HG03025 (cell line): ENCODE results near the gene SPACA5.
"Not testable (repeated sequence)": the region's sequence is repeated elsewhere in the genome, so short reads cannot be mapped to it uniquely, and the experiment has no call there.

Experiments used
- ATAC-seq: cut with Tn5 transposase; IDR thresholded peaks from one replicate; pipeline ENCODE4 v1.9.1; 2021; ENCODE audit warnings: mild to moderate bottlenecking, moderate library complexity; ENCODE audit not compliant: unreplicated experiment, low FRiP score

Gene SPACA5

DNA sequence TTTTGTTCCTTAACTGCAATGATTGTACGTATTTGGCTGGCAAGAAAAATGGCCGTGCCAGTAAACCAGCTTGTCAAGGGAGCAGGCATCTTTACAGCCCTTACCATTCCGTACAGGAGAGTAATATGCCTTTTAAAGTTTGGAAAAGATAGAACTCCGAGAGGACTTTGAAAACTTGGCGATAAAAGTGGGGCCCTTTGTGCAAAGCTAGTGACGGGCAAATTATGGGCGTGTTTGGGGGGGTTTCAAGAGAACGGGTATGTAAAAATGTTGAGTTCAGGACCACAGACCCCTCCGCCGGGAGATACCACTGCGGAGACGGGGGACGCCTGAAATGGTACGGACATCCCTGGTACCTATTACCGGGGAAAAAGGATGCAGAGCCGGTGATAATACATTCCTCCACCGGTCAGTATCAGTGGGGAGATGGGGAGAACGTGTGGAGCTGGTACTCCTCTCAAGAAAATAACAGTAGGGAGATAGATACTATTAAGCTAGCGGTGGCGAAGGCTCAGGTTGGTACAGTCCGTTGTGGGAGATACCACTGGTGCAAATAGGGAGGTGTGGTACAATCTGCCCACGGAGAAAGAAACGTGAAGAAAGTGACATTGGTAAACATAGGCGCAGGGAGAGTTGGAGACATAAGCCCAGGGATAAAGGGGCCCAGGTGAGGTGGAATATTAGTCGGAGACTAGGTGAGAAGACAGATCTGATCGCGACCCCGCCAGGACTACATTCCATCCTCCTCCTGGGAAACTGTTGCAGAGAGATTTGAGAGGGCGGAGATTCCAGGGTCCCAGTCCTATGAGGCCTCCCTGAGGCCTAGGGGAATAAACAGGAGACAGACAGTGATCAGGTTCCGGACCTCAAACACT lies 14.5 kb downstream of the SPACA5 start:
- no peak for ATAC-seq

- ATAC-seq, result no peak
Measured at GRCh38 chrX:48022100-48022499, 15.3 kb downstream of the SPACA5 start.

DNA sequence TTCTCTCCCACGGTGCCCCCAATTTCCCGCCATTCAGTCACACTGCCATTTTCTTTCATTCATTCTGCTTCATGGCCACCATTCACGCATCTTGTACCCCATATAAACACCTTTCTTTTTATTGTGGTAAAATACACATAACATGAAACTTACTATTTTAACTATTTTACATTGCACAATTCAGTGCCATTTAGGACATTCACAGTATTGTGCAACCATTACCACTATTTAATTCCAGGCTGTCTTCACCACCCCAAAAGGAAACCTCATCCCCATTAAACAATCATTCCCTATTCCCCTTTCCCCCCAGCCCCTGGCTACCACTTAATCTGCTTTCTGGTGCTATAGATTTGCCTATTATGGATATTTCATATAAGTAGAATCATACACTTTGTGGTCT lies 15.9 kb downstream of the SPACA5 start:
- no peak for ATAC-seq

DNA sequence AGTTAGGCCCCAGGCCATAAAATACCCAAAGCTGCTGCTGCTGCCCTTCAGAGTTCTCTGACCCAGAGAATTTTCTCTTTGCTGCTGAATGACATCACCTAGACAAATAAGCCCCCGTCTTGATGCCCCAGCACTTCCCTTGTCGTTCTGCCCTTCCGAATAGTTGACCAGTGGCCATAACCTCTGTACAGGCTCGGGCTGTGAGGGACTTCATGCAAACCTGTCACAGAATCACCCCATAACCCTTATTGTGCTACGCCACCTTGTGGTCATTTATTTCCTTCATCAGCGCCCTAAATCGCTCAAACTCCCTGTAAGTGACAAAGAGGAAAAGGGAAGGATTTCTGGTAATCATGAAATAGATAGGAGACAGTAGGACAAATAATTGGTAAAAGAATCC lies 18.8 kb downstream of the SPACA5 start:
- no peak for ATAC-seq

- ATAC-seq, result not testable (repeated sequence)
Measured at GRCh38 chrX:48027545-48027944, 20.8 kb downstream of the SPACA5 start.

- ATAC-seq, result no peak
Measured at GRCh38 chrX:48028091-48028490, 21.3 kb downstream of the SPACA5 start.

DNA sequence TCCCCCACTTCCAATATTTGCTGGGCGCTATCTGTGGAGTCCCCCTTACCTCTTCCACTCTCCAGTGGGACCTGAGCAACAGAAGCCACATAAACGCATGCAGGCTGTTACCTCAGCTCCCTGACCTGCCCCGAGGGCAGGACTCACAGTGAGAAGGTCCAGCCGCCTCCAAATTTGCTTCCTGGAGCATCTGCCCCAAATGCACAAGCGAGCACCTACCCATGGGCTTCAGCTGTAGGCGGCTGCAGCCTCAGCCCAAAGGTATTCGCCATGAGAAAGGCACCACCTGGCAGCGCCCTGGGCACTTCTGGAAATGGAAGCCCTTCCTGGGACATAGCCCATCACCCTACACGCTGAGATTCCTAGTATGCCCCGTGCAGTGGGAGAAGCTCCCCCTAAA lies 23.4 kb downstream of the SPACA5 start:
- no peak for ATAC-seq

GRCh38 chrX:48030641-48031173 lies 23.9 kb downstream of the SPACA5 start:
- ATAC-seq, result not testable (repeated sequence)

GRCh38 chrX:48035891-48036290 lies 29.1 kb downstream of the SPACA5 start:
- ATAC-seq, result no peak

- ATAC-seq, result no peak
Measured at GRCh38 chrX:48043056-48043455, 36.3 kb downstream of the SPACA5 start.

- ATAC-seq, result no peak
Measured at GRCh38 chrX:48045410-48046311, 38.9 kb downstream of the SPACA5 start.

DNA sequence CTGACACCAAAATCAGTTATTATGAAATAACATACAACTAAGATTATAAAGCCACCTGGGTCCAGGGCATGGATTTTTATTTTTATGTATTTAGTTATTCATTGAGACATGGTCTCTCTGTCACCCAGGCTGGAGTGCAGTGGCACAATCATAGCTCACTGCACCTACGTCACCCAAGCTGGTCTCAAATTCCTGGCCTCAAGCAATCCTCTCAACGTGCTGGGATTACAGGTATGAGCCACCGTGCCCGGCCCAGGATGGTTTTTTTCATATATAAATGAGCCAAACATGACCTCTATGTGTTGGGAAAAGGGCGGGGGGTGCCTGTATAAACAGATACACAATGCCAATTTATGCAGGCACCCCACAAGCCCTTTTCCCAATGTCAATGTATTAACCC lies 40.1 kb downstream of the SPACA5 start:
- no peak for ATAC-seq

DNA sequence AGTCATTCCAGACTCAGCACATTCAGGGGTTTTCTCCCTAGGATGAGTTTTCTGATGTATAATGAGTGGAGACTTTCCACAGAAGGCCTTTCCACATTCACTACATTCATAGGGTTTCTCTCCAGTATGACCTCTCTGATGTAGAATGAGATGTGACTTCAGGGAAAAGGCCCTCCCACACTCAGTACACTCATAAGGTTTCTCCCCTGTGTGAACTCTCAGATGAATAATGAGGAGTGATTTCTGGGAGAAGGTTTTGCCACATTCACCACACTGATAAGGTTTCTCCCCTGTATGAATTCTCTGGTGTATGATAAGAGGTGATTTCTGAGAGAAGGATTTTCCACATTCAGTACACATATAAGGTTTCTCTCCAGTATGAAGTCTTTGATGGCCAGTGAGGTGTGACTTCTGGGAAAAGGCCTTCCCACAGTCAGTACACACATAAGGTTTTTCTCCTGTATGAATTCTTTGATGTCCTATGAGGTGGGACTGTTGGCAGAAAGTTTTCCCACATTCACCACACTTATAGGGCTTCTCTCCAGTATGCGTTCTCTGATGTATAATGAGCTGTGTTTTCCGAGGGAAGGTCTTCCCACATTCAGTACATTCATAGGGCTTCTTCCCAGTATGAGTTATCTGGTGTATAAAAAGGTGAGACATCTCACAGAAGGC lies 52.0 kb downstream of the SPACA5 start:
- ATAC-seq, result no peak

- ATAC-seq, result no peak
Measured at GRCh38 chrX:48059296-48059639, 52.5 kb downstream of the SPACA5 start.
